ENCODE data around the gene OGDH. TPM values are rescaled to one million over a fixed set of nuclear protein-coding genes. Genes with fewer than 3 reads are reported as not detected.

OGDH gene
- total and polyA plus RNA-seq, 2 of the 13 experiments (the other 11 are each of a cell fraction or from before 2014, with no cell fraction given) = 17.4 to 25.4 TPM

GRCh38 chr7:44606341-44607140 is at the start of gene OGDH (continued):
- TF ChIP-seq ZBTB7B (CRISPR knock-in tag; IDR thresholded peaks at IDR 0.05) = 0 out of 2 replicates have a peak, but pooled peaks have one; percentile 9
- 0 out of 2 replicates have a peak, but pooled peaks have one; percentile 36 for TF ChIP-seq E2F5 (CRISPR knock-in tag; conservative IDR thresholded peaks at IDR 0.05)
- no peak for TF ChIP-seq SIX4 (CRISPR knock-in tag; IDR thresholded peaks at IDR 0.05)
- peak; percentile 99 for TF ChIP-seq SP4 (CRISPR knock-in tag; IDR thresholded peaks at IDR 0.05)
- TF ChIP-seq TEAD3 (CRISPR knock-in tag; optimal IDR thresholded peaks at IDR 0.05; ENCODE audit: borderline replicate concordance) = peak; percentile 73
- TF ChIP-seq ZNF891 (CRISPR knock-in tag; IDR thresholded peaks at IDR 0.05) = peak; percentile 78
- TF ChIP-seq STAT5B (CRISPR knock-in tag; IDR thresholded peaks at IDR 0.05) = no peak
- TF ChIP-seq MYC (CRISPR knock-in tag; IDR thresholded peaks at IDR 0.05; ENCODE audit: borderline replicate concordance) = peak; percentile 90
- TF ChIP-seq ZNF33A (CRISPR knock-in tag; IDR thresholded peaks at IDR 0.05; ENCODE audit: borderline replicate concordance) = peak; percentile 76; the same call in 1 of the 2 replicates
- no peak for TF ChIP-seq MEIS1 (CRISPR knock-in tag; IDR thresholded peaks at IDR 0.05; ENCODE audit: borderline replicate concordance)
- TF ChIP-seq, protein P1, sequence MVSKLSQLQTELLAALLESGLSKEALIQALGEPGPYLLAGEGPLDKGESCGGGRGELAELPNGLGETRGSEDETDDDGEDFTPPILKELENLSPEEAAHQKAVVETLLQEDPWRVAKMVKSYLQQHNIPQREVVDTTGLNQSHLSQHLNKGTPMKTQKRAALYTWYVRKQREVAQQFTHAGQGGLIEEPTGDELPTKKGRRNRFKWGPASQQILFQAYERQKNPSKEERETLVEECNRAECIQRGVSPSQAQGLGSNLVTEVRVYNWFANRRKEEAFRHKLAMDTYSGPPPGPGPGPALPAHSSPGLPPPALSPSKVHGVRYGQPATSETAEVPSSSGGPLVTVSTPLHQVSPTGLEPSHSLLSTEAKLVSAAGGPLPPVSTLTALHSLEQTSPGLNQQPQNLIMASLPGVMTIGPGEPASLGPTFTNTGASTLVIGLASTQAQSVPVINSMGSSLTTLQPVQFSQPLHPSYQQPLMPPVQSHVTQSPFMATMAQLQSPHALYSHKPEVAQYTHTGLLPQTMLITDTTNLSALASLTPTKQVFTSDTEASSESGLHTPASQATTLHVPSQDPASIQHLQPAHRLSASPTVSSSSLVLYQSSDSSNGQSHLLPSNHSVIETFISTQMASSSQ (IDR thresholded peaks at IDR 0.05; ENCODE audit: low read depth) = no peak
- TF ChIP-seq, protein P1 (CRISPR knock-in tag; IDR thresholded peaks at IDR 0.05; ENCODE audit: borderline replicate concordance) = no peak
- no peak for TF ChIP-seq MAFF (IDR thresholded peaks at IDR 0.05; ENCODE audit: low read depth, low read length)
- 0 out of 2 replicates have a peak, but pooled peaks have one; percentile 12 for TF ChIP-seq CBX5 (CRISPR knock-in tag; IDR thresholded peaks at IDR 0.05; ENCODE audit: borderline replicate concordance)
- TF ChIP-seq ZNF30 (CRISPR knock-in tag; IDR thresholded peaks at IDR 0.05) = no peak
- peak; percentile 39; the same call in 1 of the 2 replicates for TF ChIP-seq ZFP90 (CRISPR knock-in tag; IDR thresholded peaks at IDR 0.05; ENCODE audit: borderline replicate concordance)
- TF ChIP-seq ZSCAN5A (CRISPR knock-in tag; IDR thresholded peaks at IDR 0.05; ENCODE audit: borderline replicate concordance) = no peak
- peak; percentile 75; the same call in 1 of the 2 replicates for TF ChIP-seq ZFP36L1 (CRISPR knock-in tag; IDR thresholded peaks at IDR 0.05)
- TF ChIP-seq WIZ (CRISPR knock-in tag; IDR thresholded peaks at IDR 0.05) = no peak
- TF ChIP-seq, protein P2, sequence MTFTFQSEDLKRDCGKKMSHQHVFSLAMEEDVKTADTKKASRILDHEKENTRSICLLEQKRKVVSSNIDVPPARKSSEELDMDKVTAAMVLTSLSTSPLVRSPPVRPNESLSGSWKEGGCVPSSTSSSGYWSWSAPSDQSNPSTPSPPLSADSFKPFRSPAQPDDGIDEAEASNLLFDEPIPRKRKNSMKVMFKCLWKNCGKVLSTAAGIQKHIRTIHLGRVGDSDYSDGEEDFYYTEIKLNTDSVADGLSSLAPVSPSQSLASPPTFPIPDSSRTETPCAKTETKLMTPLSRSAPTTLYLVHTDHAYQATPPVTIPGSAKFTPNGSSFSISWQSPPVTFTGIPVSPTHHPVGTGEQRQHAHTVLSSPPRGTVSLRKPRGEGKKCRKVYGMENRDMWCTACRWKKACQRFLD (CRISPR knock-in tag; IDR thresholded peaks at IDR 0.05; ENCODE audit: borderline replicate concordance) = peak; percentile 69; the same call in 1 of the 2 replicates
- TF ChIP-seq PHF8 (CRISPR knock-in tag; IDR thresholded peaks at IDR 0.05) = peak; percentile 97
